ENCODE measurements around the gene HSF2BP.

The HSF2BP gene

DNA sequence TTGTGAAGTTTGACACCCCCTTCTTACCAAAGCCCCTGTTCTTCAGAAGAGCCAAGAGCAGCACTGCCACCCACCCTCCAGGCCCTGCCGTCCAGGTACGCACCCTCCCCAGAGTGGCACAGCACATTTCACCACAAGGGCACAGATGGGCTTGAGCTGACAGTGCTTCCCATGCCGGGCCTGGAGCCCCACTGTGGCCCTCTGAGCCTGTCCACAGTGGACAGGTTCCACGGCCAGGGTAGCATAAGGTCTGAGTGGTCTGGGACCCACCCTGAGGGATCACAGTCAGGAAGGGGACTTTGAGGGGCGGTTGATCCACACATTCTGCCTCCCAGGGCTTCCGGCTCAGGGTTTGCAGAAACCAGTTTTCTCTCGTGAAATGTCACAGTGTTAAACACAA, 31.1 kb upstream of the HSF2BP start:
- Histone ChIP-seq H3K36me3 (peaks cover 96% of the 10 kb centered on the region), H3K4me3 (ENCODE audit: low read depth, low read length) (no peak overlapping the region), H3K9me3 (ENCODE audit: severe bottlenecking) (no peaks in the 10 kb centered on the region), H3K27me3 (ENCODE audit: insufficient read depth, low read depth, severe bottlenecking) (no peaks in the 10 kb centered on the region), H3K27ac (no peak overlapping the region)
- TF ChIP-seq, protein P1, sequence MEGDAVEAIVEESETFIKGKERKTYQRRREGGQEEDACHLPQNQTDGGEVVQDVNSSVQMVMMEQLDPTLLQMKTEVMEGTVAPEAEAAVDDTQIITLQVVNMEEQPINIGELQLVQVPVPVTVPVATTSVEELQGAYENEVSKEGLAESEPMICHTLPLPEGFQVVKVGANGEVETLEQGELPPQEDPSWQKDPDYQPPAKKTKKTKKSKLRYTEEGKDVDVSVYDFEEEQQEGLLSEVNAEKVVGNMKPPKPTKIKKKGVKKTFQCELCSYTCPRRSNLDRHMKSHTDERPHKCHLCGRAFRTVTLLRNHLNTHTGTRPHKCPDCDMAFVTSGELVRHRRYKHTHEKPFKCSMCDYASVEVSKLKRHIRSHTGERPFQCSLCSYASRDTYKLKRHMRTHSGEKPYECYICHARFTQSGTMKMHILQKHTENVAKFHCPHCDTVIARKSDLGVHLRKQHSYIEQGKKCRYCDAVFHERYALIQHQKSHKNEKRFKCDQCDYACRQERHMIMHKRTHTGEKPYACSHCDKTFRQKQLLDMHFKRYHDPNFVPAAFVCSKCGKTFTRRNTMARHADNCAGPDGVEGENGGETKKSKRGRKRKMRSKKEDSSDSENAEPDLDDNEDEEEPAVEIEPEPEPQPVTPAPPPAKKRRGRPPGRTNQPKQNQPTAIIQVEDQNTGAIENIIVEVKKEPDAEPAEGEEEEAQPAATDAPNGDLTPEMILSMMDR (IDR thresholded peaks at IDR 0.05; ENCODE audit: low read depth, low read length): no peak
- DNase-seq: no peak

DNA sequence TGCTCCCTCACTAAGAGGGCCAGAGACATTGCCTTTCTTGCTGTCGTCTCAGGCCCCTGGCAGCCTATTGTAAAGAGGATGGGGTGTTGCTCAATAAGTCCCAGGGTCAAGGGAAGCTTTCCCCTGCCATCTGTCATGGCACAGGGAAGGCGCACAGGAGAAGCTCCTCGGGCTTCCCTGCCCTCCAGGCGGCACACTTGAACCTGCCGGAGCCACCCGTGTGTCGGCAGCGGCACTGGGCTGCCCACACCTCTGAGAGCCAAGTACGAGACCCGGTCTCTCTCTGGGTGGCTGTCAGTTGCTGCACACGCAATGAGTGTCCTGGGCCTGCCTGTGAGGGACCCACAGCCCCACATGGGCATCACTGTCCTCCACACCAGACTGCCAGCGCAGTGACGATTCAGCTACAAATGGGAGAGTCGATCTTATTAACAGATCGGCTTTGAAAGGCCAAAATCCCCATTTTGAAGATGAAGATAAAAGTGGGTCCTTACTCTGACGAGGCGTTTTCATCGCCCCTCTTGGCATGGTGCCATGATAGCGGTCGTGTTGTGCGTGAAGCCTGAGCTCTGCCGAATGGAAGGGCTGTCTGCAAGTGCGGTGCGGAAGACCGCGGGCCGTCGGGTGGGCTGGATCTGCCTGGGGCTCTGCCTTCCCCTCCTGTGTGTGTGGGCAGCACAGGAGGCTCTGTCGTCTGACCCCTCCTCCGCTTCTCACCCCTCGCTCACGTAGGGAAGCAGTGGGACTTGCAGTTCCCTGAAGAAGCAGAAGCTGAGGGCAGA, 30.5 kb upstream of the HSF2BP start:
- no peak for DNase-seq
- no peaks in the 10 kb centered on the region for H3K27me3 ChIP-seq (ENCODE audit: insufficient read depth, low read depth, severe bottlenecking)
- no peaks in the 10 kb centered on the region for H3K9me3 ChIP-seq (ENCODE audit: severe bottlenecking)
- peaks cover 100% of the 10 kb centered on the region for H3K36me3 ChIP-seq
- H3K4me3 ChIP-seq (ENCODE audit: low read depth, low read length): no peak overlapping the region
- TF ChIP-seq, protein P1 (IDR thresholded peaks at IDR 0.05; ENCODE audit: low read depth, low read length): no peak
- H3K27ac ChIP-seq: no peak overlapping the region

DNA sequence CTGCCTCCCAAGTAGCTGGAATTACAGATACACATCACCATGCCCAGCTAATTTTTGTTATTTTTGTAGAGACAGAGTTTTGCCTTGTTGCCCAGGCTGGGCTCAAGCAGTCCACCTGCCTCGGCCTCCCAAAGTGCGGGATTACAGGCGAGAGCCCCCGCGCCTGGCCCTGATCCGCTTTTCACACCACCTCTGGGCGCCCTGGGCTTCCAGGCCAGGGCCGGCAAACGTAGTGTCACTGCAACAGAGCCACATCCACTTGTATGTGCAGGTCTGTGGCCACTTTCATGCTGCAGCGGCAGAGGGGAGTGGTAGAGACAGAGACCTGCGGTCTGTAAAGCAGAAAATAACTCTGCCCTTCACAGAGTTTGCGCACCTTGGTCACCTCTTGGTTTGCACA, 29.6 kb upstream of the HSF2BP start:
- Histone ChIP-seq H3K36me3 (peaks cover 100% of the 10 kb centered on the region), H3K9me3 (ENCODE audit: severe bottlenecking) (no peaks in the 10 kb centered on the region), H3K27ac (no peak overlapping the region), H3K27me3 (ENCODE audit: insufficient read depth, low read depth, severe bottlenecking) (no peaks in the 10 kb centered on the region), H3K4me3 (ENCODE audit: low read depth, low read length) (no peak overlapping the region)
- TF ChIP-seq, protein P1 (IDR thresholded peaks at IDR 0.05; ENCODE audit: low read depth, low read length): no peak
- no peak for DNase-seq

DNA sequence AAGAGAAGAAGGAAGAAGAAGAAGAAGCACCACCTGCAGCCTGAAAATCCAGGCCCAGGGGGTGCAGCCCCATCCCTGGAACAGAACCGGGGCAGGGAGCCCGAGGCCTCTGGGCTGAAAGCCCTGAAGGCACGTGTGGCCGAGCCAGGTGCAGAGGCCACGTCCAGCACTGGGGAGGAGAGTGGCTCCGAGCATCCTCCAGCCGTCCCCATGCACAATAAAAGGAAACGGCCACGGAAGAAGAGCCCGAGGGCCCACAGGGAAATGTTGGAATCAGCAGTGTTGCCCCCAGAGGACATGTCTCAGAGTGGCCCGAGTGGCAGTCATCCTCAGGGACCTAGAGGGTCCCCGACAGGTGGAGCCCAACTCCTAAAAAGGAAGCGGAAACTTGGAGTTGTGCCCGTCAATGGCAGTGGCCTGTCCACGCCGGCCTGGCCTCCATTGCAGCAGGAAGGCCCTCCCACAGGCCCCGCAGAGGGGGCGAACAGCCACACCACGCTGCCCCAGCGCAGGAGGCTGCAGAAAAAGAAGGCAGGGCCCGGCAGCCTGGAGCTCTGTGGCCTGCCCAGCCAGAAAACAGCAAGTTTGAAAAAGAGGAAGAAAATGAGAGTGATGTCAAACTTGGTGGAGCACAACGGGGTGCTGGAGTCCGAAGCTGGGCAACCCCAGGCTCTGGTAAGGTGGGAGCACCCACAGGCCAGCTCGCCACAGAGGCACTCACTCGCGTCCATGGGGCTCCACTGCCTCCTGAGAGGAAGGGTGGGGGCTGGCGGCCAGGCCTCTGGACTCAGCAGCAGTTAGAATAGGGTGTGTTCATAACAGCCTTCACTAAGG, 28.5 kb upstream of the HSF2BP start:
- Histone ChIP-seq H3K36me3 (peaks cover 100% of the 10 kb centered on the region), H3K27ac (no peak overlapping the region)
- no peak for DNase-seq

DNA sequence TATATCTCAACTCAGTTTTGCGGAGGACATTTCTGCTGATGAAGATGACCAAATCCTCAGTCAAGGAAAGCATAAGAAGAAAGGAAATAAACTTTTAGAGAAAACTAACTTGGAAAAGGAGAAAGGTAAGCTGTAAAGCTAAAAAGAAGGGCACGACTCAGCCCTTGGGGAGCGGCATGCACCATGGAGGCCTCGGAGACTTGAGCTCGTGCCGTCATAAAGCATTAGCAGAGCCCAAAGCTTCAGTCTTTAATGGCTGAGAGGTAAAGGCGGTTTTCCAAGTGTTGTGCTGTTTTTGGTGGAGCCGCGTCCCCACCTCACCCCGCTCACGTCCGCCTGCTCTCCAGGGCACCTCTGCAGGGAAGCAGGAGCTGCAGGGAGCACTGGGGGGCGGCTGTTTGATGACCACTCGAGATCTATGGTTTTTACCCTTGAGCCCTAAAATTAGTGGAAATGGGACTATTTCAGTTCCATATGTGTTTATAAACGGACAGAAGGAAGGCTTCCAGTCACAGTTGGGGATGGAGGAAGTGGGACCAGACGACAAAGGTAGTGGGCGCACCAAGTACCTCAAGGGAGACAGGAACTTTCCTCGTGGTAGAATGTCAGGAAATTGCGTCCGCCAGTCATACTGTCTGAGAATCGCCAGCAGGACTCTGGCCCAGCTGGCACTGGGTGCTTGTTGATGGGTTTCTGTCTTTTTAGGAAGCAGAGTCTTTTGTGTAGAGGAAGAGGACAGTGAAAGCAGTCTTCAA, 27.7 kb upstream of the HSF2BP start:
- Histone ChIP-seq H3K36me3 (peaks cover 100% of the 10 kb centered on the region), H3K27ac (no peak overlapping the region), H3K9me3 (ENCODE audit: severe bottlenecking) (no peaks in the 10 kb centered on the region), H3K27me3 (ENCODE audit: insufficient read depth, low read depth, severe bottlenecking) (no peaks in the 10 kb centered on the region), H3K4me3 (ENCODE audit: low read depth, low read length) (no peak overlapping the region)
- TF ChIP-seq, protein P1 (IDR thresholded peaks at IDR 0.05; ENCODE audit: low read depth, low read length): no peak
- no peak for DNase-seq

More for the DNA sequence above, 28.5 kb upstream of the HSF2BP start:
- no peaks in the 10 kb centered on the region for H3K27me3 ChIP-seq (ENCODE audit: insufficient read depth, low read depth, severe bottlenecking)
- TF ChIP-seq, protein P1 (IDR thresholded peaks at IDR 0.05; ENCODE audit: low read depth, low read length): no peak
- H3K4me3 ChIP-seq (ENCODE audit: low read depth, low read length): no peak overlapping the region
- no peaks in the 10 kb centered on the region for H3K9me3 ChIP-seq (ENCODE audit: severe bottlenecking)

Data from WERI-Rb-1 (cell line).